ENCODE data around the gene DIP2B. TPM values are rescaled to one million over a fixed set of nuclear protein-coding genes. Genes with fewer than 3 reads are reported as not detected.

The DIP2B gene
- total and polyA plus RNA-seq, 8 donors: 2.7 to 136 (median 8.9) TPM

- Histone ChIP-seq H3K4me3 (no peak overlapping the region), H3K9me3 (no peaks in the 10 kb centered on the region), H3K4me1 (peaks cover 9 to 54% (median 17%) of the 10 kb centered on the region in 4 donors), H3K36me3 (no peaks in the 10 kb centered on the region), H3K27me3 (no peaks in the 10 kb centered on the region), H3K27ac (no peak overlapping the region)
- DNase-seq: no peak
- TF ChIP-seq EP300 (IDR thresholded peaks at IDR 0.05): no peak
- no peak for TF ChIP-seq POLR2AphosphoS5 (IDR thresholded peaks at IDR 0.05)
- TF ChIP-seq POLR2A (IDR thresholded peaks at IDR 0.05): no peak
- no peak for TF ChIP-seq CTCF (IDR thresholded peaks at IDR 0.05)
- intact Hi-C loops (cut with DNase I; ENCODE audit: low total_unique reads): no loop called here
- 78 to 88% (median 83%) methylated on average over 4 of the region's 4 CpGs for WGBS, 5 donors
Observed at GRCh38 chr12:50536831-50537537, 32.2 kb downstream of the DIP2B start.

- Histone ChIP-seq H3K36me3 (no peaks in the 10 kb centered on the region), H3K9me3 (no peaks in the 10 kb centered on the region), H3K4me1 (peaks cover 5 to 53% (median 14%) of the 10 kb centered on the region in 4 donors), H3K4me3 (no peak overlapping the region), H3K27ac (no peak overlapping the region), H3K27me3 (no peaks in the 10 kb centered on the region)
- TF ChIP-seq POLR2AphosphoS5 (IDR thresholded peaks at IDR 0.05): no peak
- no peak for TF ChIP-seq CTCF (IDR thresholded peaks at IDR 0.05)
- TF ChIP-seq EP300 (IDR thresholded peaks at IDR 0.05): no peak
- TF ChIP-seq POLR2A (IDR thresholded peaks at IDR 0.05): no peak
- intact Hi-C loops (cut with DNase I; ENCODE audit: low total_unique reads): no loop called here
- WGBS, 5 donors: 82 to 97% (median 91%) methylated on average over 1 of the region's 1 CpG
- DNase-seq: no peak
Observed at GRCh38 chr12:50537538-50537919, 32.7 kb downstream of the DIP2B start.

GRCh38 chr12:50538182-50538581 lies 33.4 kb downstream of the DIP2B start:
- Histone ChIP-seq H3K36me3 (no peaks in the 10 kb centered on the region), H3K27ac (peak overlapping the region in 1 of 5 donors; percentile 8), H3K4me3 (no peak overlapping the region), H3K27me3 (no peaks in the 10 kb centered on the region), H3K9me3 (no peaks in the 10 kb centered on the region), H3K4me1 (peaks cover 0 to 53% (median 9%) of the 10 kb centered on the region in 4 donors)
- no peak for DNase-seq
- TF ChIP-seq POLR2A (IDR thresholded peaks at IDR 0.05) (no peak), EP300 (IDR thresholded peaks at IDR 0.05) (no peak), POLR2AphosphoS5 (IDR thresholded peaks at IDR 0.05) (no peak), CTCF (IDR thresholded peaks at IDR 0.05) (no peak)
- WGBS, 5 donors: 63 to 81% (median 70%) methylated on average over 3 of the region's 3 CpGs
- intact Hi-C loops (cut with DNase I; ENCODE audit: low total_unique reads): no loop called here

- H3K27ac ChIP-seq: no peak overlapping the region
- TF ChIP-seq POLR2A (IDR thresholded peaks at IDR 0.05): no peak
- no peak for TF ChIP-seq CTCF (IDR thresholded peaks at IDR 0.05)
- no peak for TF ChIP-seq POLR2AphosphoS5 (IDR thresholded peaks at IDR 0.05)
- no peak for TF ChIP-seq EP300 (IDR thresholded peaks at IDR 0.05)
- H3K36me3 ChIP-seq: no peaks in the 10 kb centered on the region
- no peaks in the 10 kb centered on the region for H3K27me3 ChIP-seq
- peaks cover 6 to 49% (median 17%) of the 10 kb centered on the region in 4 donors for H3K4me1 ChIP-seq
- no peak for DNase-seq
- no peak overlapping the region for H3K4me3 ChIP-seq
- H3K9me3 ChIP-seq: no peaks in the 10 kb centered on the region
- intact Hi-C loops (cut with DNase I; ENCODE audit: low total_unique reads): no loop called here
Observed at GRCh38 chr12:50541139-50541538, 36.4 kb downstream of the DIP2B start.

Data from stomach (tissue), 9 donors.